HG02970 (cell line): ENCODE results near the gene PCBP3.

Source experiments
- ATAC-seq: cut with Tn5 transposase; IDR thresholded peaks from one replicate; pipeline ENCODE4 v1.9.1; 2021; ENCODE audit warnings: mild to moderate bottlenecking, moderate library complexity, moderate number of reproducible peaks; ENCODE audit not compliant: unreplicated experiment, low FRiP score

PCBP3 gene

DNA sequence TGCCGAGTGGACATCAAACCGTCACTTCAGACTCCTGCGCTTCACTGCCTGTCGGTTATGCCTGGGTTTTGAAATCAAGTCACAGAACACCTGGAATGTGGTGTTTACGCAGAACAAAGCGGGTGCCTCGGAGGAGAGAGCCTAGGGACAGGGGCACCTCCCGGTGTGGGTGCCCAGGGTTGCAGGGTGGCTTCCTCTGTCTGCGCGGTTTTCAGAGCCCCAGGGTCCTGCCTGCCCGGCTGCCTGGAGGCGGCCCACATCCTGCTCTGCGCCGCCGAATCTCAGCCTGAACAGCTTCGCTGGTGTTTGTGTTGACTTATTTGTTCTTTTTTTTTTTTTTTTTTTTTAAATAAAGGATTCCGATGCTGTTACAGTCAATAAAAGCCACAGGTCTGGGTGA, 224.6 kb downstream of the PCBP3 start:
- ATAC-seq: no peak

DNA sequence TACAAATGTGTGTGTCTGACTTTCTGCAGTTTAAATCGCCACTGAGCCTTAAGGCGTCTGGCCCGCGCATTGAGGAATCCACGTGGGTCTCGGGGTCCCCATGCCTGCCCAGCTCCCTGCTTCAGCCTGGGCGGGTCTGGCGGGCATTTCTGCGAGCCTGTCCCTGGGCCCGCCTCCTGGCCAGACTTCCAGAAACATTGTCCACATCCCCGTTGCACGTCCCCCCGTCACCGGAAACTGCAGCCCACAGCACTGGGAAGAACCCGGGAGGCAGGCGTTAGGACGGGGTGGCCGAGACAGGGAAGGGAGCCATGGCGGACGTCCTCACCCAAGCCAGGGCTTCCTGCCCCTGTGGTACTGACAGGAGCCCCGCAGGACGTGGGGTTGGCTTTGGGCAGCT, 225.0 kb downstream of the PCBP3 start:
- ATAC-seq: no peak

DNA sequence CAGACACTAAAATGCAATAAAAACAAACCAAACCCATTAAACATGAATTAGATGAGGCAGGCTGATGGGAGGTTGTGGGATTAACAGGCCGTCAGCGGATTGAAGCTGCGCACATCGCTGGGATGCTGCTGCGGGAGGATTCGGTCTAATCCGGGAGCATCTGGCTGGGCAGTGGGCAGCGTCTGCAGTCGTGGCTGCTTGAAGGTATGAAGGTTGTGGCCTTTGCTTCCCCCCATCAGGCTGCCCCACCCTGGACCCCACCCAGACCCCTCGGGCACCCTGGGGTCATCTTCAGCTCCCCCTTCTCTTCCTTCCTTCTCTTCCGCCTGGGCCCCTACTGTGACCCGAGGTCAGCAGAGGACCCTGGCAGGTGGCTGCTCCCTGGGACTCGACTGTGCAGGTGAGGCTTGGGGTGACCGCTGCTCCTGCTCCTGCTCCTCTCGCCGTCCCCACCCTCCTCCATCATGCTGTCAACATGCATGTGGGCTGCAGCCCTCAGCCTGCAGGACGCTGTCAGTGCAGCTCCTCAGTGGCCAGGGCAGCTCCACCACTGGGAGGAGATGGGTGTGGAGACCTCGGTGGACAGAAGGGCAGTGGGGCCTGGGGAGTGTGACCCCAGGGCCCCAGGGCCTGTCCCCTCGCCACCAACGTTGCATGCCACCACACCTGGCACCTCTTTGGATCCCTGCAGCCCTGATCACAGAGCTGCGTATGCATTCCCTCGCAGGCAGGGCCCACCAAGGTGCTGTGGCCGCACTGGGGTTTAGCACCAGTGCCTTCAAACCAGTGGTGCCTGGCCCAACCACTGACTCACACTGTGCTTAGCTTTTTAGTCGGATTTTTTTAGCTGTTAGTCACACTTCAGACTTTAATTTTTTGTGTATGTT, 225.8 kb downstream of the PCBP3 start:
- no peak for ATAC-seq

DNA sequence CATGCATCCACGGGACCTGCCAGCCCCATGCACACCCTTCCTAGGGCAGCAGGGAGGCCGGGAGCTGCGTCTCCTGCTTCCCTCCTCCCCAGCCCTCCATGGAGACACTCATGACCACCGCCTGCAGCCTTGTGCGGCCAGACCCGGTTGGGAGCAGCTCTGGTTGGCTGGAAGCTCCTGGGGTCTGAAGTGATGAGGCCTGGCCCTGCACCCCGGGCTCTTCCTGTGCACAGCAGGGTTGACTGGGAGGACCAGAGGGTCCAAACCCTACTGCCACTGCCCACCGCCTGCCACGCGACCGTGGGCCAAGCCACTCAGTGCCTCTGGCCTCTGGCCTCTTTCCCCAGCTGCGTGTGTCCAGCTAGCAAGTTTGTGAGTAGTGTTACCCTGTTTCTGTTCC, 226.9 kb downstream of the PCBP3 start:
- no peak for ATAC-seq

DNA sequence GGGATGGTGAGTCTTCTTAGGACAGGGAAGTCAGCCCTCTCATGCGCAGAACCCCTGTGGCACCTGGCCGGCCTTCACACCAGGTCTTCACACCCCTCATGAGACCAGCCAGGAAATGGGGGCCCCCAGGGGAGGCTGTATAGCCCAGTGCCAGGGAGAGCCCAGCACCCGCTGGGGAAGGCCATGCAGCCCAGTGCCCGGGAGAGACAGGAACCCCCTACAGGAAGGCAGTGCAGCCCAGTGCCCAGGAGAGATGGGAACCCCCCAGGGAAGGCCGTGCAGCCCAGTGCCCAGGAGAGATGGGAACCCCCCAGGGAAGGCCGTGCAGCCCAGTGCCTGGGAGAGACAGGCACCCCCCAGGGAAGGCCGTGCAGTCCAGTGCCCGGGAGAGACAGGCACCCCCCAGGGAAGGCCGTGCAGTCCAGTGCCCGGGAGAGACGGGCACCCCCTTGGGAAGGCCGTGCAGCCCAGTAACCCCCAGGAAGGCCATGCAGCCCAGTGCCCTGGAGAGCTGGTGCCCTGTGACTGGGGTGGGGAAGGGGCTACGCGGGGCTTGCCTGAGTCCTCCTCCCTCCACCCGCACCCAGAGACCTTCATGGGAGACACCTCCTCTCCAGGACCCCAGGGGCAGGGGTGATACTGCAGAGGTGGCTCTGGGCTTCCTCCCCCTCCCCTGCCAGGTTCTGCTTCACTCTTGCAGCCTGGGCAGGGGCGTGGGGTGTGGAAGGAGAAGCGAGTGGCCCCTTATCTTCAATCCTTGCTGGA, 227.5 kb downstream of the PCBP3 start:
- ATAC-seq: no peak

DNA sequence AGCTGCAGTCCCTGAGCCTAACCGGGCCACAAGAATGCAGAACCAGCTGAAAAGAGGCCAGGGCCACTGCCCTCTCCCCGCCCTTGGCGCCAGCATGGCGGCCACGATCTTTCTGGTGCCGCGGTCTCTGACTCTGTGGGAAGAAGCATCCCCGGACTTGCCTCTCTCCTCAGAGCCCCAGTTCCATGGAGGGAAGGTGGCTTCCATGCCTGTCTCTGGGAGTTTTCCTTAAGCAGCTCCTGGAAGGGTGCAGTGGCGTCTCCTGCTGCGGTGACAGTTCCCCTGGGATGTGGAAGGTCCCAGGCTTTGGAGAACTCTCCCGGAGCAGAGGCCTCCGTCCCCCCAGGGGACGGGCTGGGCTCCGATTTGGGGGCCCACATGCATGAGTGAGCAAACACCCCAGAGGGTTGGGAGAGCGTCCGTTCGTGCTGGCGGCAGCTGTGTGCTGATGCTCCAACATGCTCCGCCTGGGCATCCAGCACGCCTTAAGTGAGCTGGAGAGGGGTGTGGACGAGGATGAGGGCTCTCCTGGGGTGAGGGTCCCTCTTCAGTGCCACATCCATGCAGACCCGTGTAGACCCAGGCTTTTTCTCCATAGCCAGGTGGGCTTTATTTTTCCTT, 228.2 kb downstream of the PCBP3 start:
- ATAC-seq: no peak

DNA sequence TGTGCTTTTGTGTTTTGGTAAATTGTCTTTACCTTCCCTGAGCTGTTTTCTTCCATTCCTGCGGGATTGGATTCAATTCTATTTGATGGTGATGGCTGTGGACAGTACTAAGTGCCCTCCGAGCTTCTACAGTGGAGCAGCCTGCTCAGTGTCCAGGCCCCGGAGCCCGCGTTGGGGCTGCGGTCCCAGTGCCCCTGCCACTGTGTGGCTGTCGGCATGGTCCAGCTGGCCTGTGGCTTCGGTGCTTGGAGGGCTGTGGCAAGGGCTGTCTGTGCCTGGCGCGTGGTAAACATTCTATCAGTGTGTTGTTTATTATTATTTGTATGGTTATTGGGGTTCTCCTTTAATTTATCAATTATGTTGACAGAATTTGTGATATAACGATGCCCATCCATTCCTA, 228.9 kb downstream of the PCBP3 start:
- ATAC-seq: no peak

DNA sequence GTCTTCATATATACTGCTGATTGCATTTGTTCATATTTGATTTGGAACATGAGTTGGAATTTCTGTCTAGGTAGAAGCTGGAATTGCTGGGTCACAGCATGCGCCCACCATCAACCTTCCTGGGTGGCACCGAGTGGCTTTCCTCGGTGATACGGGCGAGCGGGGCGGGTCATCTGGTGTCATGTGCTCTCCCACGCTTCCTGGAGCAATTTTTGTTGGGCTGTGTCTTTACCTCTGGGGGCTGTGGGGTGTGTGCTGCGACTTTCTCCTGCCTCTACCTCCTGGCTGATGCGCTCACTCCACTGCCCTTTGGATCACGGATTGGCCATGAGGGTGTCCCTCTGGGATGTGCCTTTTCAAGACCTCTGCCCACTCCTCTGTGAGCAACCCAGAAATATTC, 229.4 kb downstream of the PCBP3 start:
- ATAC-seq: no peak

DNA sequence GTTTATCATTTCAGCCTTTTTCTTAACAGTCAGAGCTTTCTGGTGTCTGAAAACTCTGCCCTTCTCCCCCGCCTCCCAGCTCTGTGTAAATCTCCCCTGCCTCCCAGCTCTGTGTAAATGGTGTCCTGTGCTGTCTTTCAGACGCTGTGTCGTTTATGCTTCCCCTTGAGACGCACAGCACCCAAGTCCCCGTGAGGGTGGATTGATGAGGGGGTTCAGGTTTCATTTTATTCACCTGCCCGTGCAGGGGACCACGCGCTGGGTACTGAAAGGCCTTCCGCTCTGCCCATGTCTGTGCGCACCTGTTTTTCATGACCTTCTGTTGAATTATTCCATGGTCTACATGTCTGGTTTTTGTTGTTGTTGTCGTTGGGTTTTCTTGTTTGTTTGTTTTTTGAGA, 229.9 kb downstream of the PCBP3 start:
- ATAC-seq: no peak

DNA sequence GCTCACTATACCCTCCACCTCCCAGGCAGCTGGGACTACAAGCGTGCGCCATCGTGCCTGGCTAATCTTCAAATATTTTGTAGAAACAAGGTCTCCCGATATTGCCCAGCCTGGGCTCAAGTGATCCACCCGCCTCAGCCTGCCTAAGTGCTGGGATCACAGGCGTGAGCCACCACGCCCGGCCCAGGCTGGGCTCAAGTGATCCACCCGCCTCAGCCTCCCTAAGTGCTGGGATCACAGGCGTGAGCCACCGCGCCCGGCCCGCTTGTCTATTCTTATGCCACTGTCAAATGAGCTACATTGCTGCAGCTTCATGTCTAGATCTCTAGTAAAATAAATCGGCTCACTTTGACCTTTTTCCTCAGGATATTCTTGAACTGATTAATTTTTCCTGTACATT, 230.3 kb downstream of the PCBP3 start:
- no peak for ATAC-seq

DNA sequence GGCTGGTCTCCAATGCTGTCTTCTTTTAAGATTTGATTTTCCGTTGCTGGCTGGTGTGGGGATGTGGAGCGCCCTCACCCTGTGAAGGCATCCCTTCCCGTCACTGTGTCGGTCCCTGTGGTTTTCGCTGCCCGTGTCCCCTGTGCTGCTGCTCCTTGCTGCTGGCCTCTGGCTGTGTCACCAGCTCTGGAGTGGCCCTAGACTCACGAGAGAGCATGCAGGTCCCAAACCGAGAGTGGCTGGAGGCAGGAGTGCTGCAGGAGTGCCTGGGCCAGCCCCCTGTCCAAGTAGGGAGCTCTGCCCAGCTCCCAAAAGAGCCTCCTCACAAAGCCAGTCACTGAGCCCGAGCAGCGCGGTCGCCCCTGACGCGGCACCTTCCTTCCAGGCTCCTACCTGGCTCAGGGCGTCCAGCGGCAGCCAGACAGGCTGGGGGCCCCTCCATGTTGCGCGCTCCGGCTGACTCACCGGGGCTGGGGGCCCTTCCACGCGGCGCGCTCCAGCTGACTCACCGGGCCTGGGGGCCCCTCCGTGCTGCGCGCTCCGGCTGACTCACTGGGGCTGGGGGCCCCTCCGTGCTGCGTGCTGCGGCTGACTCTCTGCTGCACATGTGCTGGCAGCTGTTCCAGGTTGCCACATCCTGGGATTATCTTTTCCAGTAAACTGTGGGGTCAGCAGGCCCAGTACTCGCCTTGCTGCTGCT, 231.3 kb downstream of the PCBP3 start:
- ATAC-seq: no peak

DNA sequence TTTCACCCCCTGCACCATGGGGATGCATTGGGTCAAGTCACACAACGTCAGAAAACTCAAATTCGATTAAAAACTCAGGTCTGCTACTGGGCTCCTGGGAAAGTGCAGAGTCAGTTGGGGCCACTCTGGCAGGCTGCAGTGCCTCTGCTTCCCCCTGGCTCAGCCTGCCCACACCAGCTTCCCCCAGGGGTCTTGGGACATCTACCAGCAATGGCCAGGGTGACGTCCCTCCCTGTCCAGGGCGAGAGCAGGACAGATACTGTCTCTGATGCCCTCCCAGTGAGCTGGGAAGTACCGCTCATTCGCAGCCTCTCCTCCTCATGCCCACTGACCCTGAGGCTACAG, 231.9 kb downstream of the PCBP3 start:
- ATAC-seq: no peak

DNA sequence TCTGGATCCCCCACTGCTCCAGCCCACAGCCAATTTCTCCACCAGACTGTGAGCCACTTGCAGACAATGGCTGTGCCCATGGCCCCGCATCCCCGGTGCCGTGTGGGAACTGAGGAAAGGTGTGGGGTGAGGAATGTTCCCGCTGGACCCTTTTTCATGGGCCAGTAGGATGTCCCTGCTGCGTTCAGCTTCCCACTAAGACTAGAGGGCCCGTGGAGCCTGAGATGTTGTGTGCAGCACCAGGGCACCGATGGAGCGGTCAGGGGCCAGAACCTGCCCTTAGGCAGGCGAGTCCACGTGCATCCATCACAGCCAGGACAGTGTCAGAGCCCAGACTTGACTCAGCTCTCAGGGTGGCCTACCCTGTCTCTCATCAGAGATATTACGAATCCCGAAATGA, 232.4 kb downstream of the PCBP3 start:
- ATAC-seq: no peak

DNA sequence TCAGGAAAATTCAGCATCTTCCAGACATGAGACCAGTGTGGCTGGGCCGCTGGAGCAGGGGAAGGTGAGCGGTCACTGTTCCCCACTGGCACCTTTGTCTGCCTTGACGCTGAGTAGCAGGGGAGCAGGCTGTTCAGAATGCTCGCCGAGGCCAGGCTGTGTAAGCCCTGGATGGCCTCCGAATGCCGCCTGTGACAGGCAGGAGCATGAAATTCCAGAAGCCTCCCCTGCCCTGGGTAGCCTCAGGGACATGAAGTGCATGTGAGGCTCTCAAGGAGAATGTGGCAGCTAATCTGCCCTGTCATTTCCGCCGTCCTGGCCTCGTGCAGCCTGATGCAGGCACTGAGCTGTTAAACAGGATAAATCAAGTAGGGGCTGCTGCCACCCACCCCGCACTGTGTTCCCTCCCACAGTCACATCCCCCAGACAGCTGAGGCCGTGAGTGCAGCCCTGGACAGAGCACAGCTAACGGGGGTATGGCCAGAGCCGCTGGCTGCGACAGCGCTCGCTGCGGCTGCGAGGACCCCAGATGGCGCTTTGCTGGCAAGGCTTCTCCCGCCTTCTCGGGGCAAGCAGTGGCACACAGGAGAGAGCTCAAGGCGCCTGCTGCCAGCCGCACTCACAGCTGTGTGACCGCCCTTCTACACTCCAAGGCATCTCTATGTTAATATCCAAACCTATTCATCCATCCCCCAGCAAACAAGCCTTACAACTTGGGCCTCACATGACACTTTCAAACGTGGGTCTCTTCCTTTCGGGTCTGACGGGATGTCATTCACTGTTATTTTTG, 233.1 kb downstream of the PCBP3 start:
- no peak for ATAC-seq

DNA sequence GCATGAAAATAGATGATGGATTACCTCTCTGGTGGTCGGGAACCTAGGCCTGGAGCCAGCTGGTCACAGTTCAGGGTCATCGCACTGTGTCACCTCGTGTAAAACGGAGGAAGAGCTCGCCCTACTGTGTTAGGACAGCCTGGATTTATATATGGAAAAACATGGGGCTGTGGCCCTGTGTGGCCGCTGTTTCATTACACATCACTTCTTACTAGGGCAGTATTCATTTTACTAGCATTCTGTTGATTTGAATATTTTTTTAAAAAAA, 233.6 kb downstream of the PCBP3 start:
- no peak for ATAC-seq

DNA sequence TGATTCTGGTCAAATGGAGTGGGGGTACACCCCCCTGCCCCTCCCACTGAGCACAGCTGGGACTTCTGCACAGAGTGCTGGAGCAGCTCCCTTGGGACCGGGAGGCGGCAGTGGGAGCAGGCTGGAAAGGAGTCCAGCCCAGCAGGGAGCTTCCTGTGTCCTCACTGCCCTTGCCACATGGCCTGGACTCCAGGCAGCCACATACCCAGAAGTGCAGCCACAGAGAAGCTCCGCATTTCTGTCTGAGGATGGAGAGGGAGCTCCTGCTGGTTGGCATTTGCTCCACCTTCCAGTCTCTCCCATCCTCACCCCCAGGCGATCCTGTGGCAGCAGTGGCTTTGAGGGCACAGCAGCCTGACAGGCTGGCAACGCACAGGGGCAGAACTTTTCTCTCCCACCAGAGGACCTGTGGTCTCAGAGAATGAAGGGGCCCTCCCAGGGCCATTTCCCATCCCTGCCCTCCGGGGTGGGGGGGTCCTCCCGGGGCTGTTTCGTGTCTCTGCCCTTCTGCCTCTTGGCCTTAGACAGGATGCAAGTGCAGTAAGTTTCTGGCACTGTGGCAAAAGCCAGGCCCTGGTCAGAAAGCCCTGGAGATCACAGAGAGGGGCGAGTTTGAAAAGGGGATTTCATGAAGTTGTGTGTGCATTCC, 234.4 kb downstream of the PCBP3 start:
- no peak for ATAC-seq

DNA sequence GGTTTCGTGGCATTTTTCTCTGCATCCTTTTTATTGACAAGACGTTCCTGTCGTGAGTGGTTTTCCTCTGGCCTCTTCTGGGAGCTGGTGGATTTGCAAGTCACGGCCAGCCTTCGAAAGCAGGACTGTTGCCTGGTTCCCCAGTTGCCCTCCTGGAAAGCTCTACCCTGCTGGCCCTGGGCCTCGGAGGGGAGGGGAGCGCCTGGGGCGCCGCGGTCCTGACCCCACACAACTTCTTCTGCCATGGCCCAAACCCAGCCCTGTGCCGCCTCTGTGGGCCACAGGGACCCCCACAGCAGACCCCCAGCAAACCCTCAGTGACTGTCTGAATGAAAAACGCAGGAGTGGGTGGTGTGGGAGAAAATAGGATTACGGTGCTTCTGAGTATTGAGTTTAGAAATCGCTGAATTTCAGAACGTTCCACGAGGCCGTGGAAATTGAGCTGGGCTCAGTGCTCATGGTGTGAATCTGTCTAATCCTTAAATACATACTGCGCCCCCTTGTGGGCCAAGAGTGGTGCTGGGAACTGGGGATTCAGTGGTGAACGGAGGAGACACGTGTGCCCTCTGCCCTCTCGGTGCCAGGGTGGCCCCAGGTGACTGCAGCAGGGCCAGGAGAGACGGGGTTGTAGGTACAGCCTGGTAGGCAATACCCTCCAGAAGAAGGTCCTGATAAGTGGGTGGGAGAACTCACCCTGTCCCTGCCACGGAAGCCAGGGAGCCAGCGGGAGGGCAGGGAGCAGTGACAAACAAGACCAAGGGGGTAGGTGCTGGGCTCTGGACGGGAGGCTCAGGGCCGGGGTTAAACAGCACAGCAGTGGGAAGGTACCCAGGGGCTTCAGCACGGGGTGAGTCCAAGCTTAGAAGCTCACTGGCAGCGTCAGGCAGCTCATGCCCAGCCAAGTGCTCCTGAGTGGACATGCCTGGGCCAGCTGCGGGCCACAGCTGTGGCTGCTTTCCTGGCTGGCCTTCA, 236.9 kb downstream of the PCBP3 start:
- no peak for ATAC-seq

DNA sequence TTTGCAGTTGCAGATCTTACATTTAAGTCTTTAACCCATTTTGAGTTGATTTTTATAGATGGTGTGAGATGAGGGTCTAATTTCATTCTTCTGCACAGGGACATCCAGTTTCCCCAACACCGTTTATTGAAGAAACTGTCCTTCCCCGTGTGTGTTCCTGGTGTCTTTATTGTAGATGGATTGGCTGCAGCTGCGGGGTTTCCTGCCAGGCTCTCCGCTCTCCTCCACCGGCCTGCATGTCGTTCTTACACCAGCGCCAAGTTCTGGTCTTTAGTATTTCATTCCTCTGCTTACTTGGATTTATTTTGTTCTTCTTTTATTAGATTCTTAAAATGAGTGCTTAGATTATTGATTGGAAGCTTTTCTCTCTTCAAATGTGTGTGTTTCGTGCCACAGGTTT, 239.1 kb downstream of the PCBP3 start:
- no peak for ATAC-seq

DNA sequence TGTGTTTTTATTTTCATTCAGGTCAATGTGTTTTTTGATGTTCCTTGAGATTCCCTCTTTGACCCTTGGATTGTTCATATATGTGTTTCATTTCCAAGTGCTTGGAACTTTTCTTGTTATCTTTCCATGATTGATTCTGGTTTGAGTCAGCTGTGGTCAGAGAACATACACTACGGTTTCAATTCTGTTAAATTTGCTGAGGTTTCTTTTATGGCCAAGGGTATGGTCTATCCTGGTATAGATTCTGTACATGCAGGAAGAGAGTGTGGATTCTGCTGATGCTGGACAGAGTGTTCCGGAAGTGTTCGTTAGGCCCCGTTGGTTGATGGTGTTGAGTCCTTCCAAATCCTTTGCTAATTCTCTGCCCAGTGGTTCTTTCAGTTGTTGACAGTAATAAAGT, 239.6 kb downstream of the PCBP3 start:
- ATAC-seq: no peak
